NCI-H2081 treated with DMSO at 0.1 percent for 48 hours (cell line): ENCODE measurements around the gene CALHM5.
"Not testable (repeated sequence)": the region's sequence is repeated elsewhere in the genome, so short reads cannot be mapped to it uniquely, and the experiment has no call there.

Source experiments
- DNase-seq: peaks from one replicate; lab custom pipeline; 2025; lab: John Stamatoyannopoulos, UW

CALHM5 gene, protein sequence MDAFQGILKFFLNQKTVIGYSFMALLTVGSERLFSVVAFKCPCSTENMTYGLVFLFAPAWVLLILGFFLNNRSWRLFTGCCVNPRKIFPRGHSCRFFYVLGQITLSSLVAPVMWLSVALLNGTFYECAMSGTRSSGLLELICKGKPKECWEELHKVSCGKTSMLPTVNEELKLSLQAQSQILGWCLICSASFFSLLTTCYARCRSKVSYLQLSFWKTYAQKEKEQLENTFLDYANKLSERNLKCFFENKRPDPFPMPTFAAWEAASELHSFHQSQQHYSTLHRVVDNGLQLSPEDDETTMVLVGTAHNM

DNA sequence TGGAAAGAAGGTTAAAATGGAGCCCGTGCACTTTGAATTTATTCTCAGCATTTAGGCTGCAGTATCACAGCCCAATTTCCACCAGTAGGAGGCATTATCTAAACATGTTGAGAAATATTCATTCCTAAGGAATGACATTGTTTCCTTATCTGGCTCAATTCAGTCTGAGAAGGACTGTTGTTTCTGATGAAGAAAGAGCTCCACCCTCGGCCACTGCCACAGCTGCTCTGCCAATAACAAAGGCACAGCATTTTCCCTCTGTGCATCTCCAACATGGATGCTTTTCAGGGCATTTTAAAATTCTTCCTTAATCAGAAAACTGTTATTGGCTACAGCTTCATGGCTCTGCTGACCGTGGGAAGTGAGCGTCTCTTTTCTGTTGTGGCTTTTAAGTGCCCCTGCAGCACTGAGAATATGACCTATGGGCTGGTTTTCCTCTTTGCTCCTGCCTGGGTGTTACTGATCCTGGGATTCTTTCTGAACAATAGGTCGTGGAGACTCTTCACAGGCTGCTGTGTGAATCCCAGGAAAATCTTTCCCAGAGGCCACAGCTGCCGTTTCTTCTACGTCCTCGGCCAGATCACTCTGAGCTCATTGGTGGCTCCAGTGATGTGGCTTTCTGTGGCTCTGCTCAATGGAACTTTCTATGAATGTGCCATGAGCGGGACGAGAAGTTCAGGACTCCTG lies at the start of gene CALHM5:
Gene CALHM5 (plus strand): TSS at position 216 of the 687 bp plus-strand sequence. CDS start 58 bp downstream, at position 274.
- no peak for DNase-seq

- no peak for DNase-seq
These were observed 49.2 kb upstream of the CALHM5 start for GRCh38 chr6:116461932-116462885.

DNA sequence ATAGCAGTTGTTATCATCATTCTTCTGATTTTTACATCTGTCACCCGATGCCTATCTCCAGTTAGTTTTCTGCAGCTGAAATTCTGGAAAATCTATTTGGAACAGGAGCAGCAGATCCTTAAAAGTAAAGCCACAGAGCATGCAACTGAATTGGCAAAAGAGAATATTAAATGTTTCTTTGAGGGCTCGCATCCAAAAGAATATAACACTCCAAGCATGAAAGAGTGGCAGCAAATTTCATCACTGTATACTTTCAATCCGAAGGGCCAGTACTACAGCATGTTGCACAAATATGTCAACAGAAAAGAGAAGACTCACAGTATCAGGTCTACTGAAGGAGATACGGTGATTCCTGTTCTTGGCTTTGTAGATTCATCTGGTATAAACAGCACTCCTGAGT lies 48.1 kb upstream of the CALHM5 start:
- DNase-seq = no peak

DNA sequence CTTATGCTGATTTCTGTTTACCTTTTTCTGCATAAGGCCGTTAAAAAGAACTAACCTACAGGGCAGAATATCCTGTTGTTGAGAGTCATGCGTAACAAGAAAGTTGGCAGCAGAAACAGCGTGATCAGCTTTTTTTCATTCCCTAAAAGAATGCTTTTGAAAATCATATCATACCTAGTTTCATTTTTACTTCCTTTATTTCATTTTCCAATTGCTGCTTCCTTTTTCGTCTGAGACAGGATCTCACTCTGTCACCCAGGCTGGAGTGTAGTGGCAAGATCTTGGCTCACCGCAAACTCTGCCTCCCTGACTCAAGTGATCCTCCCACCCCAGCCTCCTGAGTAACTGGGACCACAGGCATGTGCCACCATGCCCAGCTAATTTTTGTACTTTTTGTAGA lies 46.2 kb upstream of the CALHM5 start:
- no peak for DNase-seq

DNA sequence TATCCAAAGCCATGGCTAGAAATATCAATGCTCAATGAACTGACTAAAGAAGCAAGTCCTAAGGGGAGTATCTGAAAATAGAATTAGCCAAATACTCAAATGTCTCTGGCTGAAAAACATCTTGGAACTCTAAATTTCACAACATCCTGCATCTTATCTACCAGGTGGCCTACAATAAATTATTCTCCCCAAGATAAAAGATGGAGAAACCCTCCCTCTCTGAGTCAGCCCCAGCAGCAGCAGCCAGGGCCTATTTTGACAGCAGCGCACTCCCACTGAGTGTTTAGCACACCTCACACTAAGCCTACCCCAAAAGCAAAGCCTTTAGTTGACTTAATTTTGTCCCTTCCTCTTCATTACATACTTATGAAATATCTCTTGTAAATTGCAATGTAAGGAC lies 44.3 kb upstream of the CALHM5 start:
- DNase-seq = no peak

- no peak for DNase-seq
These were observed 43.9 kb upstream of the CALHM5 start for GRCh38 chr6:116467514-116467913.

DNA sequence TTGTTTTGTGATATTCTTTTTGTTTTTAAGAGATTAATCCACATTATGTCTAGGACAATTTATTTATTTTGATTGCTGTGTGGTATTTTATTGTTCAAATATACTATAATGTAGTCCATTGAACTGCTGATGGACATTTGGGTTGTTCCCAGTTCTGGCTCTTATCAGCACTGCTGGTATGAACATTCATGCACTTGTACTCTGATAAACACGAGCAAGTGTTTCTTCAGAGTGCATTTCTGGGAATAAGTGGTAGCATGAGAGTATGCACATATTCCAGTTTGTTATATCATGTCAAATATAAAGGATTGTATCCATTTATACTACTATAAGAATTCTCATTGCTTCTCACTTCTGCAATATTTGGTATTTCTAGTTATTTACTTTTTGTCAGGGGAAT lies 43.1 kb upstream of the CALHM5 start:
- no peak for DNase-seq

DNA sequence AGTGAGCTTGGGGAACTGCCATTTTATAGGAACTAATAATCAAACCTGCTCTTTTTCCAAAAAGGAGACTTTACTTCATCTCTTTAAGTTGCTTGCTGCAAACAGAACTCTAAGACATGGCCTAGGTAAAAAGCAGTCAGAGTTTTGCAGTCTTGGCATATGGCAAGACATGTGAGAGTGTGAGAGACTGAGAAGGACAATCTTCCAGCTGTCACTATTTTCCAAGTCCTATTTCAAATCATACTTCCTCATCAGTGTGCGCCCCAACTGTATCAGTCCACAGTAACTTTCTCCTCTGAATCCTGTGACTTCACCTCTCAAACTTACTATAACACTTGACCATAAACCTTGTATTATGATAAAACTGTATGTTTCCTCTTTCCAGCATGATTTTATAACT lies 39.9 kb upstream of the CALHM5 start:
- DNase-seq = no peak

- no peak for DNase-seq
These were observed 38.7 kb upstream of the CALHM5 start for GRCh38 chr6:116472706-116473105.

- no peak for DNase-seq
These were observed 36.3 kb upstream of the CALHM5 start for GRCh38 chr6:116475141-116475540.

DNA sequence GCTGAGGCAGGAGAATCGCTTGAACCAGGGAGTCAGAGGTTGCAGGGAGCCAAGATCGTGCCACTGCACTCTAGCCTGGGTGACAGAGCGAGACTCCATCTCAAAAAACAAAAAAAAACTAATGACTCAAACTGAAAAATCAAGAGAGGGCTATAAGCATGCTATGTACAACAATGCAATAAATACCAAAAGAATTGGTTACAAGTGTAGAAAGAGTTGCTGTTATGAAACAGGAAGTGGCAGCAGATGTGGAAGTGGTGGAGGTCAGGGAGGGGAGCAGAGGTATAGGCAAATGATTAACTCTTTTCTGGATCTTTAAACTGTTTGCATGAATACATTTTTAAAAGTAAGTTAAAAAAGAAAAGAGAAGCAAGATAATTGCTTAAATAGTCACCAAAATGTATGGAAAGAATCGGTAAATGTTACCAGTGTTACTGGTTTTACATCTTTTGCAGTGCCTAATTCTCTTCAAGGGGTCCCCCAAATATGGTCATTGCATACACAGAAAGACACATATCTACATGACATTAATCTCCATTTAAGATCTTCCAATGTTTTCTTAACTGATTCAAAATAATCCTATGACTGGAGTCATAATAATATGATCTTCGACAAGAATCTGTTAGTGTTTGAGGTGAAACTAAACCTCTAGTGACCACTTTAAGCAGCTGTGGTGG lies 35.3 kb upstream of the CALHM5 start:
- no peak for DNase-seq

GRCh38 chr6:116482780-116483179 lies 28.7 kb upstream of the CALHM5 start:
- DNase-seq = no peak

GRCh38 chr6:116483616-116484015 lies 27.8 kb upstream of the CALHM5 start:
- DNase-seq = no peak

- no peak for DNase-seq
These were observed 25.8 kb upstream of the CALHM5 start for GRCh38 chr6:116485559-116486184.

GRCh38 chr6:116491610-116492330 lies 19.7 kb upstream of the CALHM5 start:
- no peak for DNase-seq

DNA sequence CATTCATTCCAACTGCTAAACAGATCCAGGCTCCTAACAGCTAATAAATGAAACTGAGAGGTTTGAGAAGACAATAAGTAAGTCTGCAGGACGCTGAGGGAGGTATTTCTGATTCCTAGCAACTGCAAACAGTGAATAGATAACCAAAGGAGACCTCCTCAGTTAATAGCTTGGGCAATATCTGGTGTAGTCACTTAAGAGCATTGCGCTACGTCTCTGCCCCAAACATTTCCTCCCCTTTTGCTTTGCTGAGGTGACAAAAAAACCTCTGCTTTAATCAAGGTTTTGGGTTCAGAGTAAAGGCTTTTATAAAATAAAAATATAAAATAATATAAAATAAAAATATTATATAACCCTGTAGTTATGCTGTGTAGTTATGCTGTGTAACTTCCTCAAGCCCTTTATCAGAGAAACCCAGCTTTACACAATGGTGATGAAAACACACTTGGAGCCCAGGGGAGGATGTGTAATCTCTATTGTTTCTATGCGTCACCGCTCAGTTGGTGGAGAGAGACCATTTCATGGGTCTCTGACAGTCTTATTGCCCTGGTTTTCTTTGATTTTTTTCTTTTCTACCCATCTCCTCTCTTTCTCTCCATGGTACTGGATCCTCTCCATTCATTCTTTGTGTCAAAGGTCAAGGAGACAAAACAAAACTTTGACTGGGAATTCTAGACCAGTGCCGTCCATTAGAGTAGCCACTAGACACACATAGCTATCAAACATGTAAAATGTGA lies 18.9 kb upstream of the CALHM5 start:
- no peak for DNase-seq

GRCh38 chr6:116495161-116495560 lies 16.3 kb upstream of the CALHM5 start:
- DNase-seq = not testable (repeated sequence)

DNA sequence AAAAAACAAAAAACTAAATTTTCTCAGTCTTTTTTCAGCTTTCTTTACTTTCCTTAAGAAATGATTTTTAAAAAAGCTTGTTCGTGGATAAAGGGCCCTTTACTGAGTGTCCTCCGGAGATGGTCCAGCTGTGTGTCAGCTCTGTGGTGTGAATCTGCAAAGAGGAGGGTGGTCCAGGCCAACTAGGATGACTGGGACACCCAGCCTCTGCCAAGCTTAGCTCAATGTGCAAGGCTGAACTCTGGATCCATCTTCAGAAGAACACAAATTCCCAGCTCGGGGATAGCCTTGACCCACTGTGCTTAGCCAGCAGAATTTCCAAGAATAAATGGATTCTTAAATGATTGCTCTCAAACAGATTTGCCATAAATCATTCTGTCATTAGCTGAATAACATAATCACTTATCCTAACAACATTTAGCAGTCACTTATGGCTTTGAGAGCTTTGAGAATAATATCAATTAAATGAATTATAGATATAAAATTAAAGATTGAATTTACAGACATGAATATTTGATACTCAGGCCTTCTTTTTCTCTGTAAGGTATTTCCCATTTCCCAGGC lies 14.2 kb upstream of the CALHM5 start:
- DNase-seq = no peak

- no peak for DNase-seq
These were observed 10.4 kb upstream of the CALHM5 start for GRCh38 chr6:116500969-116501433.

GRCh38 chr6:116507324-116507723 lies 4.1 kb upstream of the CALHM5 start:
- no peak for DNase-seq
